ENCODE data around the gene TGM1. TPM values are rescaled to one million over a fixed set of nuclear protein-coding genes. Genes with fewer than 3 reads are reported as not detected.
"Not testable (repeated sequence)": the region's sequence is repeated elsewhere in the genome, so short reads cannot be mapped to it uniquely, and the experiment has no call there.

The TGM1 gene

GRCh38 chr14:24204163-24205146, 58.5 kb downstream of the TGM1 start:
- H3K4me3 ChIP-seq (ENCODE audit: low read length): no peak overlapping the region
- H3K36me3 ChIP-seq (ENCODE audit: insufficient read depth, low read length): peaks cover 52% of the 10 kb centered on the region
- no peak overlapping the region for H3K4me2 ChIP-seq (ENCODE audit: low read length)
- no peak overlapping the region for H3K9ac ChIP-seq (ENCODE audit: low read depth, low read length)
- H3K27me3 ChIP-seq (ENCODE audit: control insufficient read depth, insufficient read depth, low read length): no peaks in the 10 kb centered on the region
- no peaks in the 10 kb centered on the region for H3K4me1 ChIP-seq (ENCODE audit: control insufficient read depth, insufficient read depth, low read length)
- H3K9me3 ChIP-seq (replicated peaks; ENCODE audit: low read length): no peaks in the 10 kb centered on the region

- H3K9ac ChIP-seq (ENCODE audit: low read depth, low read length); H3K4me2 ChIP-seq (ENCODE audit: low read length); H3K9me3 ChIP-seq (replicated peaks; ENCODE audit: low read length); H3K4me1 ChIP-seq (ENCODE audit: control insufficient read depth, insufficient read depth, low read length); H3K27me3 ChIP-seq (ENCODE audit: control insufficient read depth, insufficient read depth, low read length); H3K4me3 ChIP-seq (ENCODE audit: low read length): not testable (repeated sequence)
- H3K36me3 ChIP-seq (ENCODE audit: insufficient read depth, low read length): peaks cover 48% of the 10 kb centered on the region
Measured at GRCh38 chr14:24203249-24203886, 59.6 kb downstream of the TGM1 start.

- peaks cover 39% of the 10 kb centered on the region for H3K36me3 ChIP-seq (ENCODE audit: insufficient read depth, low read length)
- H3K9ac ChIP-seq (ENCODE audit: low read depth, low read length): not testable (repeated sequence)
Measured at GRCh38 chr14:24202538-24202937, 60.4 kb downstream of the TGM1 start.

More at GRCh38 chr14:24202538-24202937, 60.4 kb downstream of the TGM1 start:
- H3K4me3 ChIP-seq (ENCODE audit: low read length); H3K4me2 ChIP-seq (ENCODE audit: low read length); H3K27me3 ChIP-seq (ENCODE audit: control insufficient read depth, insufficient read depth, low read length); H3K9me3 ChIP-seq (replicated peaks; ENCODE audit: low read length); H3K4me1 ChIP-seq (ENCODE audit: control insufficient read depth, insufficient read depth, low read length): not testable (repeated sequence)

Small RNA genes within 50 kb of the gene (small RNA-seq; reads per million reads assigned to genes)
- not detected for gene CHMP4A
- not detected for gene MDP1
